Osteoblast (primary cell): ENCODE measurements around the gene B3GNT9. TPM values are rescaled to one million over a fixed set of nuclear protein-coding genes. Genes with fewer than 3 reads are reported as not detected.

ENCODE experiments used
- DNase-seq: peaks from one replicate; pipeline ENCODE4 v3.0.0; 2011; ENCODE audit warnings: low spot score, mixed read lengths; ENCODE audit not compliant: insufficient read length; ENCODE audit errors: missing footprints
- H2AFZ ChIP-seq: 2 replicates; pipeline ENCODE4 v1.6.0; 2011; ENCODE audit warnings: mild to moderate bottlenecking, low read length
- H3K27ac ChIP-seq: 2 replicates; pipeline ENCODE4 v1.5.1; 2011; ENCODE audit warnings: mild to moderate bottlenecking, low read depth, low read length, moderate library complexity
- H3K27me3 ChIP-seq: 2 replicates; pipeline ENCODE4 v1.6.0; 2012; ENCODE audit warnings: mild to moderate bottlenecking, control low read depth, inconsistent platforms, low read length, moderate library complexity; ENCODE audit not compliant: insufficient read depth
- H3K36me3 ChIP-seq: 2 replicates; pipeline ENCODE4 v1.5.1; 2011; ENCODE audit warnings: mild to moderate bottlenecking, low read length, control low read depth, moderate library complexity; ENCODE audit not compliant: insufficient read depth
- H3K4me1 ChIP-seq: 2 replicates; pipeline ENCODE4 v1.5.1; 2011; ENCODE audit warnings: mild to moderate bottlenecking, low read length, control low read depth, moderate library complexity; ENCODE audit not compliant: insufficient read depth
- H3K4me2 ChIP-seq: 2 replicates; pipeline ENCODE4 v1.6.0; 2011; ENCODE audit warnings: mild to moderate bottlenecking, low read length; ENCODE audit not compliant: insufficient read depth
- H3K4me3 ChIP-seq: fragments of 200-600 bp; sonication (generic); 3 replicates; pipeline ENCODE4 v1.5.1; 2012; ENCODE audit warnings: mild to moderate bottlenecking, low read length, inconsistent platforms; ENCODE audit not compliant: insufficient read depth
- H3K79me2 ChIP-seq: 2 replicates; pipeline ENCODE4 v1.6.0; 2012; ENCODE audit warnings: mild to moderate bottlenecking, low read length, control low read depth, inconsistent platforms; ENCODE audit not compliant: insufficient read depth
- H3K9me3 ChIP-seq: 2 replicates; pipeline ENCODE4 v1.5.1; 2011; ENCODE audit warnings: low read depth, low read length, control low read depth
- H4K20me1 ChIP-seq: 2 replicates; pipeline ENCODE4 v1.6.0; 2012; ENCODE audit warnings: mild to moderate bottlenecking, low read length, control low read depth; ENCODE audit not compliant: insufficient read depth
- CTCF ChIP-seq: IDR thresholded peaks from 2 replicates; pipeline ENCODE4 v1.5.1; 2011; ENCODE audit warnings: mild to moderate bottlenecking, low read depth, low read length, moderate library complexity; ENCODE audit errors: extremely low read depth
- total RNA-seq: library from RNA; depleted of rRNA; stranded (reverse); fragments of >200 nt; gene quantifications from 2 replicates; pipeline ENCODE4 v1.2.3, GENCODE V29; 2012

The B3GNT9 gene
- total RNA-seq, 1 donor: 58.6 TPM

- H3K4me2 ChIP-seq: peak within 1 kb of the TSS; percentile 98
- peak within 1 kb of the TSS; percentile 96 for H3K4me3 ChIP-seq
- H4K20me1 ChIP-seq: peaks cover 28% of the 10 kb centered on the region
These were observed 33.0 kb upstream of the B3GNT9 start, which contains the start of gene MATCAP1 for GRCh38 chr16:67183627-67184452. MATCAP1 (minus strand) TSS chr16:67183963; CDS start chr16:67180610, 3,353 bp downstream.

GRCh38 chr16:67183284-67183626 lies 32.5 kb upstream of the B3GNT9 start:
- Histone ChIP-seq H3K27me3 (no peaks in the 10 kb centered on the region), H4K20me1 (peaks cover 30% of the 10 kb centered on the region), H3K9me3 (no peaks in the 10 kb centered on the region), H3K4me3 (peak overlapping the region; percentile 96), H3K79me2 (peaks cover 11% of the 10 kb centered on the region), H3K27ac (peak overlapping the region; percentile 93), H3K4me1 (peaks cover 44% of the 10 kb centered on the region), H2AFZ (peak overlapping the region; percentile 90), H3K36me3 (no peaks in the 10 kb centered on the region), H3K4me2 (peak overlapping the region; percentile 98)
- DNase-seq: no peak
- no peak for TF ChIP-seq CTCF

More at GRCh38 chr16:67183627-67184452, 33.0 kb upstream of the B3GNT9 start, which contains the start of gene MATCAP1:
- TF ChIP-seq CTCF: no peak
- Histone ChIP-seq H3K9me3 (no peaks in the 10 kb centered on the region), H2AFZ (peak within 1 kb of the TSS; percentile 90), H3K27ac (peak within 1 kb of the TSS; percentile 93), H3K79me2 (peaks cover 11% of the 10 kb centered on the region), H3K36me3 (no peaks in the 10 kb centered on the region), H3K27me3 (no peaks in the 10 kb centered on the region), H3K4me1 (peaks cover 44% of the 10 kb centered on the region)
- peak; percentile 100 for DNase-seq

- H3K27me3 ChIP-seq: no peaks in the 10 kb centered on the region
- H3K4me2 ChIP-seq: peak overlapping the region; percentile 98
- H3K4me3 ChIP-seq: no peak overlapping the region
- H3K36me3 ChIP-seq: no peaks in the 10 kb centered on the region
- H4K20me1 ChIP-seq: peaks cover 36% of the 10 kb centered on the region
- H2AFZ ChIP-seq: no peak overlapping the region
- peaks cover 11% of the 10 kb centered on the region for H3K79me2 ChIP-seq
- H3K27ac ChIP-seq: no peak overlapping the region
- no peak for DNase-seq
- H3K4me1 ChIP-seq: peaks cover 44% of the 10 kb centered on the region
- H3K9me3 ChIP-seq: no peaks in the 10 kb centered on the region
- no peak for TF ChIP-seq CTCF
These were observed 31.5 kb upstream of the B3GNT9 start for GRCh38 chr16:67182288-67182687.

- H3K27ac ChIP-seq: no peak overlapping the region
- peaks cover 39% of the 10 kb centered on the region for H4K20me1 ChIP-seq
- no peak for TF ChIP-seq CTCF
- peak overlapping the region; percentile 38 for H3K4me3 ChIP-seq
- peak; percentile 99 for DNase-seq
- H3K9me3 ChIP-seq: no peaks in the 10 kb centered on the region
- peaks cover 37% of the 10 kb centered on the region for H3K4me1 ChIP-seq
- H3K27me3 ChIP-seq: no peaks in the 10 kb centered on the region
- H3K36me3 ChIP-seq: no peaks in the 10 kb centered on the region
- peaks cover 11% of the 10 kb centered on the region for H3K79me2 ChIP-seq
- H2AFZ ChIP-seq: no peak overlapping the region
- H3K4me2 ChIP-seq: peak overlapping the region; percentile 55
These were observed 30.5 kb upstream of the B3GNT9 start for GRCh38 chr16:67181346-67181745.
